ENCODE measurements around the gene CD300A.
A peak's percentile ranks its signal among the peaks of the same experiment; 100 is the strongest.

Gene CD300A

GRCh38 chr17:74466111-74466827 is at the start of gene CD300A:
CD300A (plus strand) TSS chr17:74466634; CDS start chr17:74466704, 70 bp downstream.
- no peak for DNase-seq

GRCh38 chr17:74417178-74418045 is 49.0 kb upstream of the CD300A start:
- no peak for DNase-seq

GRCh38 chr17:74419928-74420411 is 46.5 kb upstream of the CD300A start:
- DNase-seq: no peak

GRCh38 chr17:74424117-74424516 is 42.3 kb upstream of the CD300A start:
- DNase-seq: no peak

DNA sequence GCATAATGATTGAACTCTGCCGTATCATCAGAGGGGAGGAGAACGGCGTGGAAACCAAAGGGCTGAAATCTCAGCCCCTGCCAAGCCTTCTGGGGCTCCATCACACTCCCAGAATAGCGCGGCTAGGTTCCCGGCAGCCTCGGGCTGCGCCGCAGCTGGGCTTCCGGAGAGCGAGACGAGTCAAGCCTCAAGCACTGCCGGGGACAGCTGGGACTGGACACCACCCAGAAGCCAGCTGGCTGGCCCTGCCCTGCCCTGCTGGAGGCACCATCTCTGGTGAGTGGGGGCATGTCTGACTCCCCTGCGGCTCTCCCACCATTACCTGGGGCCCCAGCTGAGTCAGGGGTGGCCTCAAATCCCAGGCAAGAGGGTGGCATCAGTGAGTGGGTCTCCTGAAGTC is 41.8 kb upstream of the CD300A start:
- no peak for DNase-seq

GRCh38 chr17:74426551-74427047 is 39.8 kb upstream of the CD300A start:
- DNase-seq: no peak

DNA sequence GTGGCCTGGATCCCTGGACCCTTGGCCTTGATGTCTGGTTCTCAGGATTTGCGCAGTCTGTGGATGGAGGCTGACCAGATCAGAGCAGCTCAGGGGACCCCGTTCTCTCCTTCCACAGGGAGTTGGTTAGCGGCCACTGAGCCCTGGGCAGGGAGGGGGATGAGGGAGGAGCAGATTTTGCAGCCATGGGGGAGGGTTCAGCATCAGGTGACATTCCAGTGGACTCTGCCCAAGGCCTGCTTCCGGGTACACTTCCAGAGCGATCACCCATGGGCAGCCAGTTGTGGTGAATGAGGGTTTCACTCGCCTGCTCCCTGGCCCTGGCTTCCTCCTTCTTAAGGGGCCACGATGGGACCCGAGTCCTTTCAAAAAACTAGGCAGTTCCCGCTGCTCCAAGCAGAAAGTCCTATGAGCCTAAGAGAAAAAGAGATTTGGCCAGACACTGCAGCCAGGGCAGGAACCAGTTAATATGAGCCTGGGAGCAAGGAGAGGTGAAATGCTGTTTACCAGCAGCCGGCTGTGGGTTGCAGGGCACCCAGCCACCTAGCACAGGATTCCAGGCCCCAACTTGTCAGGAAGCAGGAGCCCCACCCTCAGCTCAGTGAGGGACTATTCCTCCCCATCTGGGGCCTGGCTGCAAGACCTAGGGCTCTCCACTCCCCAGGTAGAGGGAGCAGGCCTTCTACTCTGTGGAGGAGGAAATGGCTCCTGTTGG is 39.2 kb upstream of the CD300A start:
- no peak for DNase-seq

GRCh38 chr17:74427763-74428153 is 38.7 kb upstream of the CD300A start:
- DNase-seq: no peak

GRCh38 chr17:74429604-74430384 is 36.6 kb upstream of the CD300A start:
- no peak for DNase-seq

DNA sequence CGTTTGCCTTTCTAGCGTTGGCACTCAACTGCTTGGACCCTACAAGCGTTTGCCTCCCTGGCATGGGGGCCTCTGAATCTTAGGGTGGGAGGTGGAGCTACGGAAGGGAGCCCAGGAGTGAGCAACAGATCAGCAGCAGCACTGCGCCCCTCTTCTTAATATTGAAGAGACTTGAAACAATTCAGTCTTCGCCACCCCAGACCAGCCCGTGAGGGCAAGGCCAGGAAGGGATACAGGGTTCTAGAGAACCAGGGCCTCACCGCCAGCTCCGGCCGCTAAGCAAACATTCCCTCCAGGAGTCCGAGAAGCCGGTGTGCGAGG is 36.1 kb upstream of the CD300A start:
- DNase-seq: no peak

DNA sequence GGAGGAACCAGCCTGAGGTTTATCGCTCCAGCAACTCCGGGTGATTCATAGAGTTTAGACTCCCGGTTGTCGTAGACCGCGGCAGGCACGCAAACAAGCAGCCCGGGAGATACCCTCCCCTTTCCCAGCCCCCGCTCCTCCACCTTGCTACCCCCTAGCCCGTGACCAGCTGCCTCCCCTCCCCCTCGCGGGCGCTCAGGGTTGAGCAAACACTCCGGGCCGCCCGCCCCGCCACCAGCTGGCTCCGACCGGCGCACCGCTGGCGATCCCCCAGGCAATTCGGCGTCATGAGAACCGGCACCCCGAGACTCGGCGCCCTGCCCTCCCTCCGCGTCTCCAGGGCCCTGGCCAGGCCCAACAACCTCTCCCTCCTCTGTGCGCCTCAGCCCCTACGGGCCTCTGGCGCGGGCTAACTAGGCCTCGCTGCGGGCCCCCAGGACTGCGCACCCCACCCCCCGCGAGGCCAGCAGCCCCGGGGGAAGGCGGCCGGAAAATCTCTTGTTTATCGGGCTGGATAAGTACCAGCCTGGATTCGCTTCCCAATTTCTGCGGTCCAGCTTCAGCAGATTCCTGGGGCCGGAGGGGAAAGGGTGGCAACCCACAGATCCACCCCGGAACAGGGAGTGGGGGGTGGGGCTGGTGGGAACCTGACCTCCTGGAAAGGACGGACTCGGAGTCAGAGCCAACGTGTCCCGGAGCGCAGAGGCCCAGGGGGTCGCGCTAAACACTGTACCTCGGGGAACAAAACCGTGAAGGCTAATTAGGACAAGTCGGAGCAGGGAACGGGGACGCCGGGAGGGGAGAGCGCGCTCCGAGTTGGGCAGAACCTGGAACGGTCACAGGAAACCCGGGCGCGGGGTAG is 35.5 kb upstream of the CD300A start:
- peak; percentile 69 for DNase-seq

DNA sequence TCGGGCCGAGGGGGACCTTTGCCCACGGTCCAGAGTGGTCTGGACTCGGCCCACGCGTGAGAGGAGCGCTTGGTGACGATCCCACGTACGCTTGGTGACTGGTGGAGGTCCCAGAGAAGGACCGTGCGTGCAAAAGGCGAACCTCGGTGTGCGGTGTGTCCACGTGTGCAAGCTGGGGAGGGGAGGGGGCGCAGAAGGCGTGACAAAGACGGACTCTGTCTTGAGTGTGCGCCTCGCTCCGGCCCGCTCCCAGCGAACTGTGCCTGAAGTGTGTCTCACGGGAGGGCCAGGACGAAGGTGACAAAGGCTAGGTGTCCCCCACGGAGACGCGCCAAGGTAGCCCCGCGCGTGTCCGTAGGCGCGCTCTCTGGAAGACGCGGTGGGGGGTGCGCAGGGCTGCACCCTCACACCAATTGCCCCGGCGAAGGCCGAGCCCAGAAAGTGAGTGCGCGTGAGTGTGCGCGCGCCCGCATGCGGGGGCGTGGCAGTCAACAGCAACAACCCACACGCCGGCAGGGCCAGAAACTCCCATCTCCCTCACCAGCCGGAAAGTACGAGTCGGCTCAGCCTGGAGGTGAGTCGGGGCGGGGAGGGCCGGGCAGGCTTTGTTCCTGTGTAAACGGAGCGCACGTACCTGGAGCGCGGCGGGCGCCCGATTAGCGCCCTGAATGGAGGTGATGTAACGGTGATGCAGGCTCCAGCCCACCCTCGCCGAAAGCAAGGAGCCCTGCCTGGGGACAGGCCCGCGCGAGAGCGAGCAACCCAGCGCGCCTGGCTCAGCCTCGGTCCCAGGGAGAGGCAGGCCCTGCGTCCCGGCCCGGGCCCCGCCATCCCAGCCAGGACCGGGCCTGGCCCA is 34.6 kb upstream of the CD300A start, which contains the start of gene GPRC5C:
Gene GPRC5C, plus strand, starts transcription at position 521 of the 856 bp plus-strand sequence. CDS start 7,689 bp downstream, outside the sequence.
- DNase-seq: peak; percentile 52

- DNase-seq: no peak
Observed at GRCh38 chr17:74432424-74432690, 34.1 kb upstream of the CD300A start.

- DNase-seq: no peak
Observed at GRCh38 chr17:74432766-74433391, 33.6 kb upstream of the CD300A start.

DNA sequence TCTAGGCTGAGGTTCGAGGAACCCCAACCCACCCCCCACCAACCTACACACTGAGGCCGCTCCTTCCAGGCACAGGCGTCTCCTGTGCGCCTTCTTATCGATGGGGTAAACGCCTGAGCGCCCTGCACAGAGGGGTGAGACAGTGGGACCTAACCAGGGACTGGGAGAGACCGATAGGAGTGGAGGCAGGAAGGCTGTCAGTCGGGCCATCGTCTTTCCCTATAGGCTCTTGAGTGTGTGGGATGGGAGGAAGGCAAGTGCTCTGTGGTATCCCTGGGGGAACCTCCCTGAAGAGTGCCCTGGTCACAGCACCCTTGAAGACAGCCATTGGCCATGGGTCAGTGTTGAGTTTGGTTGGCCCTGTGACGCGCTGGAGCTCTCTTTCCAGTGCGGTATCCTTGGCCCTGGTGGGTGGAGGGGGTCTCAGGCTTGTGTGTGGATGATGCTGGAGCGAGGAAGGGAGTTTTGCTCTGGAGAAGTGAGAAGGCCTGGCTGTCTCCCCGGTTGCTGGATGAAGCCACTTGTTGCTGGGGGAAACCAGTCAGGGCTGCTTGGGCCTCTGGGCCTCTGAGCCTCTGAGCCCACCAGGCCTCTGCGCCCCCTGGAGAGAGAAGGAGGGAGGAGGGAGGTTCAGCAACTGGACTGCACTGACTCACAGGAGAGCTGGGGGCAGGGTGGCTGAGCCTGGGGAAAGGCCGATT is 32.9 kb upstream of the CD300A start:
- no peak for DNase-seq

DNA sequence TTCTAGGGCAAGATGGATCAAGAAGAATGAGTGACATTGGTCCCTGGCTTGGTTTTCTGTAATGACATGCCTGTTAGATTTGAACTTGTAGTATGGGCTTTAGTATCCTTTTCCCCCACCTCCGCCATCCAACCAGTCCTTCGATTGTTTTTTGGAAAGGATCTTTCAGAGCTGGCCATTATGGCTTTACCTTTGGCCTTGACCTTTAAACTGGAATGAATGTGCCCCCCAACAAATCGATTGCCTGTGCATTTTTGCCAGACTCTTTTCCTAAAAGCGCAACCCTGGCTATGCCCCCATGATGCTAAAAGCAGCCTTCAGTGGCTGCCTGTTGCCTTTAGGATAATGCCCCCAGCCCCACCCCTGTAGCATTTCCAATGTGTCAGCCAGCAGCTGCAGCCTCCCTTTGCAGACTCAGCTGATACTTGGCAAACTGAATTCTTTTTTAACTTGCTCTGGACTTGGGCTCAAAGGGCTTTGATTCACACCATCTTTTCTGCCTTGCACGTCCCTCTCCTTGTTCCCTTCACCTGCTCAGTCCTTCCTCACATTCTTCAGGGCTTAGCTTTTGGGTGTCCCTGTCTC is 30.6 kb upstream of the CD300A start:
- DNase-seq: no peak

DNA sequence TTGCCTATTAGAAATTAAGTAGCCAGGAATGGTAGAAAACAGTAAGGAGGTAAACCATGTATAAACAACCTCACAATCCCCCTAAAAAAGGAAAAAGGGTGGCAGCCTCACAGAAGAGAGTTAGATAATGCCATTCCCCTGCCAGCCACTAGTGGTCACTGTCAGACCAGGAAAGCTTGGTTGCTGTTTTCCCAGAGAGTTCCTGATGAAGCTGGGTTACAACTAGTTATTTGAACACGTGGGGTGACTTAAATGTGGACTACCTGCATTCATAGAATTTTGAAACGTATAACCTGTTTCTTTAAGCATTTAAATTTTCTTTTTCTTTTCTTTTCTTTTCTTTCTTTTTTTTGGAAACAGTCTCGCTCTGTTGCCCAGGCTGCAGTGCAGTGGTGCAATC is 28.7 kb upstream of the CD300A start:
- no peak for DNase-seq

DNA sequence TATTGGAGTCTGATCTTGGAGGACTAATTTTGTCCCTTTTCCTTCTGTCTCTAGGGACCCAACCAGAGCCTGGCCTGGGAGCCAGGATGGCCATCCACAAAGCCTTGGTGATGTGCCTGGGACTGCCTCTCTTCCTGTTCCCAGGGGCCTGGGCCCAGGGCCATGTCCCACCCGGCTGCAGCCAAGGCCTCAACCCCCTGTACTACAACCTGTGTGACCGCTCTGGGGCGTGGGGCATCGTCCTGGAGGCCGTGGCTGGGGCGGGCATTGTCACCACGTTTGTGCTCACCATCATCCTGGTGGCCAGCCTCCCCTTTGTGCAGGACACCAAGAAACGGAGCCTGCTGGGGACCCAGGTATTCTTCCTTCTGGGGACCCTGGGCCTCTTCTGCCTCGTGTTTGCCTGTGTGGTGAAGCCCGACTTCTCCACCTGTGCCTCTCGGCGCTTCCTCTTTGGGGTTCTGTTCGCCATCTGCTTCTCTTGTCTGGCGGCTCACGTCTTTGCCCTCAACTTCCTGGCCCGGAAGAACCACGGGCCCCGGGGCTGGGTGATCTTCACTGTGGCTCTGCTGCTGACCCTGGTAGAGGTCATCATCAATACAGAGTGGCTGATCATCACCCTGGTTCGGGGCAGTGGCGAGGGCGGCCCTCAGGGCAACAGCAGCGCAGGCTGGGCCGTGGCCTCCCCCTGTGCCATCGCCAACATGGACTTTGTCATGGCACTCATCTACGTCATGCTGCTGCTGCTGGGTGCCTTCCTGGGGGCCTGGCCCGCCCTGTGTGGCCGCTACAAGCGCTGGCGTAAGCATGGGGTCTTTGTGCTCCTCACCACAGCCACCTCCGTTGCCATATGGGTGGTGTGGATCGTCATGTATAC is 26.5 kb upstream of the CD300A start:
- DNase-seq: no peak

Measured in NCI-H748 treated with DMSO at 0.1 percent for 48 hours (cell line).